ENCODE data around the gene CDCA8.

CDCA8 gene

DNA sequence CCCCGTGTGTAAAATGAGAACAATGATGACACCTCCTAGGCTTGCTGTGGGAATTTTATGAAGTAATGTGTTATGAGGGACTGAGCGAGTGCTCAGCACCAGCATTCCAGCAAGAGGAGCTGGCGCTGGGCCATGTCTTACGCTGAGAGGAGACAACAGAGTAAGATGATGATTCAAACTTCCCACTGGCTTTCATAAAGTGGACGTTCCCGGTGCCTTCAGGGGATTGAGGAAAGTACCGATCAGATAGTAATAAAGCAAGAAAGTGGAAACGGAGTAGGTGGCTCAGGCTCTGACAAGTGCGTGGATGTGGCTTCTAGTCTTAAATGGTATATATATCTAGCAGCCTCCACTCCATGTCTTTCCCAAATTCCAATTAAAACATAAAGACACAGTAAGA is 48.8 kb downstream of the CDCA8 start:
- no peak for DNase-seq

DNA sequence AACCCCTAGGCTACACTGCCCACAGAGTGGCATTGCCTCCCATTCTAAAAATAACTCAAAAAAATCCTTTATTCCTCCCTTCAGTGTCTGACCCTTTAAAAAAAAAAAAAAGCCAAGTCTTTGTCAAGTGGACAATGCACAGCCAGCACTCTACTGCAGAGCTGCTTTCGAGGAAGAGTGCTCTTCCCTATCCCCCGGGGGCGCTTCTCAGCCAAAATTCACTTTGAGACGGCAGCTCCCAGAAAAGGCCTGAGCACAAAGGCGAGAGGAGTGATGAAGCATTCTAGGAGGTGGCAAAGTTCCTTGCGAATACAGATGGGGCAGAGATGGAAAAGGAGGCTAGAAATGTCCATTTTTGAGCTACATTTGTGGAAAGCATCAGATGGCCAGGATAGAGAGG is 49.3 kb downstream of the CDCA8 start:
- no peak for DNase-seq

DNA sequence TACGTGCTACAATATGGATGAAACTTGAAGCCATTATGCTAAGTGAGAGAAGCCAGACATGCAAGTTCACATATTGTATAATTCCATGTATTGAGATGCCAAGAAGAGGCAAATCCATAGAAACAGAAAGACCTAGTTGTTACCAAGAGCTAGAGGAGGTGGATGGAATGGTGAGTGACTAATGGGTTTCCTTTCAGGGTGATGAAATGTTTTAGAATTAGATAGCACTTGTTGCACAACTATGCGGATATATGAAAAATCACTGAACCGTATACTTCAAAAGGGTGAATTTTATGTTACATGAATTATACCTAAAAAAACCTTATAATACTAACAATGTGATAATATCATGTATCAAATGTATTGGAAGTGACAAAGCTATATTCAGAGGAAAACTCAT is 54.5 kb downstream of the CDCA8 start:
- DNase-seq, result no peak

DNA sequence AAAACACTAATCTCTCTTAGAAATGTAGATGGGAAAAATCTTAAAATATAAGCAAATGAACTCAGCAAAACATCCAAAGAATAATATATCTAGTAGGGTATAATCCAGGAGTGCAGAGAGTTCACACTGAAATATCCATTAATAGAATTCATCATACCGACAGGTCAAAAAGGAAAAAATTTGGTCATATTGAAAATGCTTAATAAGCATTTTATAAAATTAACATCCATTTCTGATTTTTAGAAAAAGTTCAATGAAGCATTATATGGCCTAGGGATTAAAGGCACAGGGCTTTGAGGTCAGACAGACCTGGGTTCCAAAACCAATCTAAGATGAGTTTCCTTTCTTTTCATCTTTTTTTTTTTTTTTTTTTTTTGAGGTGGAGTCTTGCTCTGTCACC is 56.2 kb downstream of the CDCA8 start:
- DNase-seq, result no peak

DNA sequence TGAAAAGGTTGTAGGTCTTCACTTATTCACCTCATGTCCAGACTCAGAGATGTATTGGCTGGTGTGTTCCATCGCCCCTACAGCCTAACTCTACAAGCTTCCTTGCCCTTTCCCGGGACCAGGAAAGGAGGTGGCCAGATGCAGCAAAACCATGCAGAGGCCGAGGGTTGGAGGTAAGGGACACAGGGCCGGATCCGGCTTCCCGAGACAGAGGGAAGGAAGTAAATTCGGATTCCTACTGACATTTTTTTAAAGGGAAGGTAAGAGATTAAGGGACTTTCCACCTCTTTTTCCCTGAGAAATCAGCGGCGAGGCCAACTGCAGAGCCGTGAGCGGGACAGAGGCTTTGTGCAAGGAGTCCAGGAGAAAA is 59.9 kb downstream of the CDCA8 start:
- no peak for DNase-seq

DNA sequence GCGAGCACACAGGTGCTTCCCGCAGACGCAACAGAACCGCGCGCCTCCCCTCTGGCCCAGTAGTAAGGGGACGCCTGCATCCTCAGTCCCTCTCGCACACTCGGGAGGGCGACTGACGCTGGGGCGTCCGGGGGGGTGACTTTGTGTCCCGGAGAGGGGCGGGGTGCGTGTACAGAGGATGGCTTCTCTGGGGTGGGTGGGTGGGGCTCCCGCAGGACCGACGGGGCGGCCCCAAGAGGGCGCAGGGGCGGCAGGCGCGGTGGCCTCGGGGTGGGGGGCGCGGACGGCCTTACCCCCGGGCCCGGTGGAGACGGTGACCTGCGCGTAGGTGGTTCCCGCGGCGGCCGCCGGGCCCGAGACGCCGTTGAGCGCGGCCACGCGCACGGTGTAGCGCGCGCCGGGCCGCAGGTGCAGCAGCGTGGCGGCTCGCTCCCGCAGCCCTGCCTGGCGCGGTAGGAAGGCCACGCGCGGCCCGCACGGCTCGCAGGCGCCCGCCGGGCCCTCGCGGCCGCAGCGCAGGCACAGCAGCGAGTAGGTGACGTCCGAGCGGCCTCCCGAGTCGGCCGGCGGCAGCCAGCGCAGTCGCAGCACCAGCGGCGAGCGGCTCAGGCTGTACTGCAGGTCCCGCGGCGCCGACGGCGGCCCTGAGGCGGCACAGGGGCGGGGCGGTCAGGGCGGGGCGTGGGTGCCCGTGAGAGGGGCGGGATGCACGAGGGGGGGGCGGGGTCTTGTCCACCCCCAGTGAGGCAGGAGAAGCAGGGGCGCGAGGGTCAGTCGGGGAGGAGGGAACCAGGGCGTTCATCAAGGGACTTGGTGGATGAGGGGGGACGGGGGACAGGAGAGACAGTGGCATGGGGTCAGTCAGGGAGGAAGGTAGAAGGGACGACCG is 60.5 kb downstream of the CDCA8 start:
- DNase-seq, result peak; percentile 44

DNA sequence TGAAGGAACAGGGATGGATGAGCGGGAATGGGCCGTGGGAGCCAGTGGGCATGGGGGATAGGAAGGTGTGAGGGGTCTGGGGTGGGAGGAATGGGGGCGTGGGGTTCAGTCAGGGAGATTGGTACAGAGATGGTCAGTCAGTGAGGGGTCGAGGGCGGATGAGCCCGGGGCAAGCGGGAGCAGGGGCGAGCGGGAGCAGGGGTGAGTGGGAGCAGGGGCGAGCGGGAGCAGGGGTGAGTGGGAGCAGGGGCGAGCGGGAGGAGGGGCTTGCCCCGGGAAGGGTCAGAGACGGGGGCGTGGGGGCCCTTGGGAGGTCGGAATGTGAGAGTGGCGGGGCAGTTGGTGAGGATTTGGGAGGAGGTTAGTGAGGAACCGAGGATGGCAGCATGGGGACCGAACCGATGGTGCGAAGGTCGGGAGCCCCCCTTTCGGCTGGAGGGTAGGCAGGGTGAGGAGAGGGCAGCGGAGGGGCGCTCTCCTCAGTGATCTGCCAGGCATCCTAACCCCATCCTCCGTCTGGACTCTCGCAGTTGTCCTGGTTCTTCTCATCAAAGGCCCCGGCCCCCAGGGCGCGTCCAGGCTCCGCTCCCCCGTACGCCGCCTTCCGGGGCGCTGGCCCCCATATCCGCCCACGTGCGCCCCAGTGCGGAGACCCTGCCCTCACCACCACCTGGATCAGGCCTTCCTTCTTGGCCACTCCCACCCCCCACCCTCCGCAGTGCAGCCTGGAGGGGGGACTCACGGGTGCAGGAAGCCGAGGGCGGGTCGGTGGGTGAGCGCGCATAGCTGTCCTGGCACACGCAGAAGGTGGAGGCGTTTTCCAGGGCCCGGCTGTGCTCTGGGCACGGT is 61.4 kb downstream of the CDCA8 start:
- DNase-seq, result no peak

DNA sequence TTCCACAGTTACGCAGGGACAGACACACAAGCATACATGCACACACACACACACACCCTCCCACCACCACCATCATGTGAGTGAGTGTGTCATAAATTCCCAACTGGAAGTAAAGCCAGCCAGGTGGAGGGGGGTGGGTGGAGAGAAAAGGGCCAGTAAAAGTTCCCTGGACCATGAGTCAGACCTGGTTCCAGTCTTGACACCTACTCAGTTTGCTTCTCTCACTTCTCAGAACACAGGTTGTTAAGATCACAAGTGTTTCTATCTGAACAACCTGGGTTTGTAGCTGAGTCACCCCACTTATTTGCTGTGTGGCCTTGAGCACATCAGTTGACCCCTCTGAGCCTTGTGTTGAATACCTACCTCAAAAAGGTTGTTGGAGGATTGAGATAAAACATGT is 63.0 kb downstream of the CDCA8 start:
- DNase-seq, result no peak

DNA sequence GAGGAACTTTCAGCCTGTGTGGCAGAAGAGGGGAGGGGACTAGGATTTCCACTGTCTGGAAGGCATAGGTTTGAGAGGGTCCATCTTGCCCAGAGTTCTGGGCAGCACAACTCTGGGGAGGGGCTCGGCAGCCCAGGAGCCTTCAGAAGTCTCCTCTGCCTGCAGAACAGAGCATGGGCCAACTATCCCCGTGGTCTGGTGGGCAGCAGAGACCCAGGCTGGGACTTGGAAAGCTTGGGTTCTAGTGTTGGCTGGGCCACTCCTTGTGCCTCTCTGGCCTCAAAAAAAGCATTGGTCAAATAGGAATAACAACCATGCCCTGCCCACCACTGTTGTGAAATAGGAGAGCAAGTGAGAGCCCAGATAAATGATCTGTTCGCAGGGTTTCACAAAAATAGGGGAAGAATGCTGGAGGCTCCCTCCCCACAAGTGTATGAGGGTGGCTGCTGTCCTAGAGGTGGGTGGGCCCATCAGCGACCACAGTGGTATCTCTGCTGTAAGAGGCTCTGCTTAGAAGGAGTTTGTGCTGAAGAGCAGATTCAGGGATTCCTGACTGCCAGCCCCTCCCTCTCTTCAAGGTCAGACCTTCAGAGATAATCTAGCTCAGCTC is 63.7 kb downstream of the CDCA8 start:
- peak; percentile 36 for DNase-seq

Data from hematopoietic multipotent progenitor cell treated with erythropoietin and hydrocortisone succinate and interleukin-3 and kit ligand, for 6 days (in vitro differentiated cells).